Measurements from ENCODE around the gene TFAP2A. TPM values are rescaled to one million over a fixed set of nuclear protein-coding genes. Genes with fewer than 3 reads are reported as not detected.

Gene TFAP2A
- total and polyA plus RNA-seq, 11 donors, result 0.11 to 1.4 (median 0.30) TPM; not detected in 1

- WGBS, 4 donors, result 73 to 86% (median 79%) methylated on average over 6 of the region's 6 CpGs
- peaks cover 0 to 4% (median 0%) of the 10 kb centered on the region in 12 donors for H3K9me3 ChIP-seq
- peaks cover 0 to 17% (median 0%) of the 10 kb centered on the region in 9 donors for H3K27me3 ChIP-seq
- no peaks in the 10 kb centered on the region for H3K36me3 ChIP-seq
- no peak overlapping the region for H3K4me3 ChIP-seq
- H3K4me1 ChIP-seq, result no peaks in the 10 kb centered on the region
- DNase-seq (no peak), ATAC-seq (no peak)
- no peak overlapping the region for H3K27ac ChIP-seq
- intact Hi-C loops (cut with DNase I), result no loop called here
- no peak for TF ChIP-seq CTCF (IDR thresholded peaks at IDR 0.05)
- TF ChIP-seq POLR2A (IDR thresholded peaks at IDR 0.05), result no peak
These were observed 51.0 kb downstream of the TFAP2A start for GRCh38 chr6:10363911-10364310.

DNA sequence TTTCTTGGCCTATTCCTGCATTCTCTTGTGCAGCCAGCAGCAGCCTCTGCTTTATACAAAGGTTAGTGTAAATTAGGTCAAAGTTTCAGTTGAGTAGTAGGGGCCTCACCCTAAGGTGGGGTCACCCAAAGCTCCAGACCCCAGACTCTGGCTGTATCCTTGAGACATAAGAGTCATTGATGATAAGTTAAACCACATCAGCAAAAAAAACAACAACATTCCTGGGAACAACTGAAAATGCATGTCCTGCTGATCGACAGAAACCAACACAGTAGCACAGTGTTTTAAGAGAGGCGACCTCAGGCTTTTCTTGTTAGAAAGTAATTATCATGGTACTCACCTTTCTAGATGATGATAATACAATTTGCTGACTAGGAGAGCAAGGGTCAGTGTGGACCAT is 52.6 kb downstream of the TFAP2A start:
- intact Hi-C loops (cut with DNase I), result no loop called here
- no peak overlapping the region for H3K27ac ChIP-seq
- ATAC-seq (no peak), DNase-seq (no peak)
- peaks cover 0 to 4% (median 0%) of the 10 kb centered on the region in 12 donors for H3K9me3 ChIP-seq
- H3K27me3 ChIP-seq, result peaks cover 0 to 9% (median 0%) of the 10 kb centered on the region in 9 donors
- WGBS, 4 donors, result 59 to 79% (median 64%) methylated on average over 2 of the region's 2 CpGs
- H3K4me1 ChIP-seq, result no peaks in the 10 kb centered on the region
- H3K4me3 ChIP-seq, result no peak overlapping the region
- no peaks in the 10 kb centered on the region for H3K36me3 ChIP-seq
- TF ChIP-seq POLR2A (IDR thresholded peaks at IDR 0.05) (no peak), CTCF (IDR thresholded peaks at IDR 0.05) (no peak)

- Histone ChIP-seq H3K27ac (no peak overlapping the region), H3K27me3 (peaks cover 0 to 14% (median 0%) of the 10 kb centered on the region in 9 donors), H3K4me1 (no peaks in the 10 kb centered on the region), H3K36me3 (no peaks in the 10 kb centered on the region), H3K9me3 (peaks cover 0 to 4% (median 0%) of the 10 kb centered on the region in 12 donors), H3K4me3 (no peak overlapping the region)
- ATAC-seq, result no peak
- WGBS, 4 donors, result 92 to 94% (median 93%) methylated on average over 4 of the region's 4 CpGs
- TF ChIP-seq CTCF (IDR thresholded peaks at IDR 0.05), result no peak
- no peak for TF ChIP-seq POLR2A (IDR thresholded peaks at IDR 0.05)
- intact Hi-C loops (cut with DNase I), result no loop called here
- no peak for DNase-seq
These were observed 53.4 kb downstream of the TFAP2A start for GRCh38 chr6:10361428-10361827.

DNA sequence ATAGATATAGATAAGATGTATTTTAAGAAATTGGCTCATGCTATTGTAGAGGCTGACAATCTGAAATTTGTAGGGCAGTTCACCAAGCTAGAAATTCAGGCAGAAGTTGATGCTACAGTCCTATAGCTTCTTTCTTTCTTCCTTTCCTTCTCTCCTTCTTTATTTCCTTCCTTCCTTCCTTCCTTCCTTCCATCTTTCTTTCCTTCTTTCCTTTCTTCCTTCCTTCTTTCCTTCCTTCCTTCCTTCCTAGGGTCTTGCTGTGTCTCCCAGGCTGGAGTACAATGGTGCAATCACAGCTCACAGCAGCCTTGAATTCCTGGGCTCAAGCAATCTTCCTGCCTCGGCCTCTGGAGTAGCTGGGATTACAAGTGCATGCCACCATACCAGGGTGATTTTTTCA is 55.3 kb downstream of the TFAP2A start:
- no peak overlapping the region for H3K4me3 ChIP-seq
- DNase-seq (no peak), ATAC-seq (no peak)
- H3K36me3 ChIP-seq, result no peaks in the 10 kb centered on the region
- no peak for TF ChIP-seq CTCF (IDR thresholded peaks at IDR 0.05)
- no peaks in the 10 kb centered on the region for H3K4me1 ChIP-seq
- H3K27ac ChIP-seq, result no peak overlapping the region
- intact Hi-C loops (cut with DNase I), result no loop called here
- WGBS, 4 donors, result 42 to 78% (median 73%) methylated on average over 1 of the region's 1 CpG
- peaks cover 0 to 19% (median 0%) of the 10 kb centered on the region in 9 donors for H3K27me3 ChIP-seq
- peaks cover 0 to 4% (median 0%) of the 10 kb centered on the region in 12 donors for H3K9me3 ChIP-seq

Measured in heart left ventricle (tissue), 16 donors.